ENCODE results near the gene RSPH6A.

GRCh38 chr19:45766296-45766868, 48.7 kb downstream of the RSPH6A start:
- TF ChIP-seq, protein P1, sequence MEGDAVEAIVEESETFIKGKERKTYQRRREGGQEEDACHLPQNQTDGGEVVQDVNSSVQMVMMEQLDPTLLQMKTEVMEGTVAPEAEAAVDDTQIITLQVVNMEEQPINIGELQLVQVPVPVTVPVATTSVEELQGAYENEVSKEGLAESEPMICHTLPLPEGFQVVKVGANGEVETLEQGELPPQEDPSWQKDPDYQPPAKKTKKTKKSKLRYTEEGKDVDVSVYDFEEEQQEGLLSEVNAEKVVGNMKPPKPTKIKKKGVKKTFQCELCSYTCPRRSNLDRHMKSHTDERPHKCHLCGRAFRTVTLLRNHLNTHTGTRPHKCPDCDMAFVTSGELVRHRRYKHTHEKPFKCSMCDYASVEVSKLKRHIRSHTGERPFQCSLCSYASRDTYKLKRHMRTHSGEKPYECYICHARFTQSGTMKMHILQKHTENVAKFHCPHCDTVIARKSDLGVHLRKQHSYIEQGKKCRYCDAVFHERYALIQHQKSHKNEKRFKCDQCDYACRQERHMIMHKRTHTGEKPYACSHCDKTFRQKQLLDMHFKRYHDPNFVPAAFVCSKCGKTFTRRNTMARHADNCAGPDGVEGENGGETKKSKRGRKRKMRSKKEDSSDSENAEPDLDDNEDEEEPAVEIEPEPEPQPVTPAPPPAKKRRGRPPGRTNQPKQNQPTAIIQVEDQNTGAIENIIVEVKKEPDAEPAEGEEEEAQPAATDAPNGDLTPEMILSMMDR (IDR thresholded peaks at IDR 0.05) = no peak
- TF ChIP-seq POLR2A (IDR thresholded peaks at IDR 0.05) = no peak
- no peak for TF ChIP-seq EP300 (IDR thresholded peaks at IDR 0.05)
- no peak for TF ChIP-seq POLR2AphosphoS5 (IDR thresholded peaks at IDR 0.05)

All from suprapubic skin (tissue), 4 donors.